NCI-H774 (cell line): ENCODE results near the gene ADAMTS13.
"Not testable (repeated sequence)": the region's sequence is repeated elsewhere in the genome, so short reads cannot be mapped to it uniquely, and the experiment has no call there.

Experiments
- DNase-seq: peaks from one replicate; lab custom pipeline; 2025; lab: John Stamatoyannopoulos, UW

Gene ADAMTS13

DNA sequence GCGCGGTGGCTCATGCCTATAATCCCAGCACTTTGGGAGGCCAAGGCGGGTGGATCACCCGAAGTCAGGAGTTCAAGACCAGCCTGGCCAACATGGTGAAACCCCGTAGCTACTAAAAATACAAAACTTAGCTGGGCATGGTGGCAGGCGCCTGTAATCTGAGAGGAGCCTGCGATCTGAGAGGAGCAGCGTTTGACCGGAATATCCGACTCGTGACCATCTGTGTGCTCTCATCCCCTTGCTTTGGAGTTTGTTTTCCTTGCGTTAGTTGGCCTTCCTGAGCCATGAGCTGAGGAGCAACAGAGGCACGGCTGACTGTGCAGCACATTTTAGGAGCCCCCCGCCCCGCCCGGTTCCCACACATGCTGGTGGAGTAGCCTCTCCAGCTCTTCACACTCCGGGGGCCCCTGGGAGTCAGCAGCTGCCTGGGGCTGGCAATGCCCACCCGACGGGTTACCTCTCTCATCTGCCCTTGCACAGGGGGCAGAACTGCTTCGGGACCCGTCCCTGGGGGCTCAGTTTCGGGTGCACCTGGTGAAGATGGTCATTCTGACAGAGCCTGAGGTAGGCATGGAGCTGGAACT is 3.0 kb downstream of the ADAMTS13 start:
- DNase-seq, result no peak

DNA sequence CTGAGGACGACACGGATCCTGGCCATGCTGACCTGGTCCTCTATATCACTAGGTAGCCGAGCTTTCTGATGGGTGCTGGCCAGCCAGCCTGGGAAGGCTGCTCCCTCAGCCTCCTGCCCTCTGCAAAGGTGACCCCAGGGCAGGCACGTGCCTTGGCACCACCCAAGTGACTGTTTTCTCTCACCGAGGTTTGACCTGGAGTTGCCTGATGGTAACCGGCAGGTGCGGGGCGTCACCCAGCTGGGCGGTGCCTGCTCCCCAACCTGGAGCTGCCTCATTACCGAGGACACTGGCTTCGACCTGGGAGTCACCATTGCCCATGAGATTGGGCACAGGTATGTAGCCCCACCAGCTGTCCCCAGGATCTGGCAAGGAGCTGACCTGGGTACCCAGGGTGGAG is 3.8 kb downstream of the ADAMTS13 start:
- peak; percentile 9 for DNase-seq

DNA sequence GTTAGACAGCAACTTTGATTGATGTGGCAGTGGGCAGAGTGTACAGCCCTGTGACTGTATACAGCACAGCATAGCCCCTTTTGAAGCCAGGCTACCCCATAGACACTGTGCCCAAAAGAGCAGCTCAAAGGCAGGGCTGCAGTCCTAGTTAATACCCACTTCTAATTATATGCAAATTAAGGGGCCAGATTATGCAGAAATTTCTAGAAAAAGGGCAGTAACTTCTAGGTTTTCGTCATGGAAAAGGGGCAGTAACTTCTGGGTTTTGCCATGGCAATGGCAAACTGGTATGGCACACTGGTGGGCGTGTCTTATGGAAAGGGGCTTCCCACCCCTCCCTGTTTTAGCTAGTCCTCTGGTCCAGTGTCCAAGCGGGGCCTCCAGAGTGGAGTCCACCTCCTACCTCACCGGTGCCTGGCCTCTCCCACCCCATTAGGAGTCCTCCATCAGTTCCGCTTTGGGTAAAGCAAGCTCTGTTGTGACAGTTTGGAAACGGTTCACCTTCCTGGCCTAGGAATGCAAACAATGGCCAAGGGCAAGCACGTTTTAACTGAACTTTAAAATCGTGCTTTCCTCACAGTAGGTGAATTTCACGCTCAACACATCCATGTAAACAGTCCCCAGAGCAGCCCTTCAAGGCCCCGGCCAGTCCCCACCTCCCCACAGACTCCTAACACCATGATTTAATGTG is 5.6 kb downstream of the ADAMTS13 start:
- no peak for DNase-seq

DNA sequence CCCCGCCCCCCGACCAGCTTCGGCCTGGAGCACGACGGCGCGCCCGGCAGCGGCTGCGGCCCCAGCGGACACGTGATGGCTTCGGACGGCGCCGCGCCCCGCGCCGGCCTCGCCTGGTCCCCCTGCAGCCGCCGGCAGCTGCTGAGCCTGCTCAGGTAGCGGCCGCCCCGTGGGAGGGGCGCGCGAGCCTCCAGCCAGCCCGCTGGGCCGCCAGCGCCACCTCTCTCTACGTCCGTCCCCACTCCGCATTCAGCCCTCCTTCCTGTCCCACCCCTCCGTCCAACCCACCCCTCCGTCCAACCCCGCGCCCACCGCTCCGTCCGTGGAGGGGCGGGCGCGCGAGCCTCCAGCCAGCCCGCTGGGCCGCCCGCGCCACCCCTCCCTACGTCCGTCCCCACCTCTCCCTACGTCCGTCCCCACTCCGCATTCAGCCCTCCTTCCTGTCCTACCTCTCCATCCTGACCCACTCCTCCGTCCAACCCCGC is 6.5 kb downstream of the ADAMTS13 start:
- DNase-seq, result peak; percentile 61

DNA sequence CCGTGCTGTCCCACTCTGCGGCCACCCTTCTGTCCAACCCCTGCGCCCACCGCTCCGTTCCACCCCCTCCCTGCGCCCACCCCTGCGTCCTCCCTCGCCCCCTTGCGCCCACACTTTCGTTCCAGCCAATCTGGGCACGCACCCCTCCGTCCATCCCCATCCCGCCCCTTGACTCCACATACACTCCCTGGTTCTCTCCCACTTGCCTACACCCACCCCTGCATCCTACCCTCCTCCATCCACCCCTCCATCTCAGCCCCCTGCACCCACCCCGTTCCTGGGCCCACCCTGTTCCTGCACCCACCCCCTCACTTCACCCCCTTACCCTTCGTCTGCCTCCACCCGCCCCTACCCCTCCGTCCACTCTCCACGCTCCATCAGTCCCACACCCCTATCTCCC is 7.0 kb downstream of the ADAMTS13 start:
- no peak for DNase-seq

DNA sequence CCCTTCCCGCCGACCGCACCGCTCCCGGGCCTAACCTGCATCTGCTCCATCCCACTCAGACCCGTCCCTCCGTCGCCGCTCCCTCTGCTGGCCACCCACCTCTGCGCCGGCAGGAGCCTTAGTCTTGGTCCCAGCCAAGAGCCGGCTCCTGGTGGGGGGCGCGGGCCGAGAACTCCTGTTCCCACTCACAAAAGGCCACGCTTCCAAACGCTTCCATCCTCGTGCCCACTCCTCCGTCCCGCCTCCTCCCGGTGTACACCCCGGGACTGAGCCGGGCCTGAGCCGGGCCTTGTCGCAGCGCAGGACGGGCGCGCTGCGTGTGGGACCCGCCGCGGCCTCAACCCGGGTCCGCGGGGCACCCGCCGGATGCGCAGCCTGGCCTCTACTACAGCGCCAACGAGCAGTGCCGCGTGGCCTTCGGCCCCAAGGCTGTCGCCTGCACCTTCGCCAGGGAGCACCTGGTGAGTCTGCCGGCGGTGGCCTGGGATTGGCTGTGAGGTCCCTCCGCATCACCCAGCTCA is 7.5 kb downstream of the ADAMTS13 start:
- DNase-seq, result no peak

DNA sequence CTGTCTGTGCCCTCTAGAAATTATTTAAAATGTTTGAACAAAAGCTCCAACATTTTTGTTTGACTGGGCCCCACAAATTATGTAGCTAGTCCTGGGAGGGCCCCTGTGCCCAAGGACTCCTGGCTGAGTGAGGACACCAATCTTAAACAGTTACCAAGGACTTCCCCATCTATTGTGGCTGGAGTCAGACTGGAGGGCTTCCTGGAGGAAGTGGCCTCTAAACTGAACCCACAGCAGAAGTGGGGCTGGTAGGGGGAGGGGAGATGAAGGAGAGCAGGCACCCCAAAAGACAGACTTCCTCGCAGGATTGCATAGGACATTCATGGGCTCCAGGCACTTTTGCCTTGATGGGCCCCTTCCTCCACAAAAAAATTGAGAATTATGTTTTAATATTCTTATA is 8.1 kb downstream of the ADAMTS13 start:
- DNase-seq, result no peak

DNA sequence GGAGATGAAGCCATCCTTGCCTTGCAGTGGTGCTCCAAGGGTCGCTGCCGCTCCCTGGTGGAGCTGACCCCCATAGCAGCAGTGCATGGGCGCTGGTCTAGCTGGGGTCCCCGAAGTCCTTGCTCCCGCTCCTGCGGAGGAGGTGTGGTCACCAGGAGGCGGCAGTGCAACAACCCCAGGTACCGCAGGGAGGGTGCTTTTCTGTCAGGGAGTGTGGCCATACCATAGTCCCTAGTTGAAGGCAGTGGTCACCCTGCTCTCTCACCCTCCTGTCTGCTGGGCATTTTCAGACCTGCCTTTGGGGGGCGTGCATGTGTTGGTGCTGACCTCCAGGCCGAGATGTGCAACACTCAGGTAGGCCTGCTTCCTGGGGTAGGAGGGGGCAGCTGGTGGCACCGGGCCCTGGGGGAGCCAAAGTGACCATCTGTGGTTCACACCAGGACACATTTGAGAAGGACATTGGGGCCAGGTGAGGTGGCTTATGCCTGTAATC is 11.2 kb downstream of the ADAMTS13 start:
- no peak for DNase-seq

DNA sequence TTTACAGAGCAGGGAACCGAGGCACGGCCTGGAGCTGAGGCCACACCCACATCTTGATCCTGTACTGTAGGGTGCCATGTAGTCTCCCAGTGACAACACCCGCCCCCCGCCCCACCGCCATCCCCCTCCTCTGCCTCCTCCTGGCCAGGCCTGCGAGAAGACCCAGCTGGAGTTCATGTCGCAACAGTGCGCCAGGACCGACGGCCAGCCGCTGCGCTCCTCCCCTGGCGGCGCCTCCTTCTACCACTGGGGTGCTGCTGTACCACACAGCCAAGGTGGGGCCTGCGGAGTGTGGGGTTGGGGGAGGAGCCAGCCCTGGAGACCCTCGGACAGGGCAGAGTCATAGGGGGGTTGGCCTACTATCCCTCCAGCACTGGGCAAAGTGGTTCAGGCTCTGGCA is 14.5 kb downstream of the ADAMTS13 start:
- no peak for DNase-seq

DNA sequence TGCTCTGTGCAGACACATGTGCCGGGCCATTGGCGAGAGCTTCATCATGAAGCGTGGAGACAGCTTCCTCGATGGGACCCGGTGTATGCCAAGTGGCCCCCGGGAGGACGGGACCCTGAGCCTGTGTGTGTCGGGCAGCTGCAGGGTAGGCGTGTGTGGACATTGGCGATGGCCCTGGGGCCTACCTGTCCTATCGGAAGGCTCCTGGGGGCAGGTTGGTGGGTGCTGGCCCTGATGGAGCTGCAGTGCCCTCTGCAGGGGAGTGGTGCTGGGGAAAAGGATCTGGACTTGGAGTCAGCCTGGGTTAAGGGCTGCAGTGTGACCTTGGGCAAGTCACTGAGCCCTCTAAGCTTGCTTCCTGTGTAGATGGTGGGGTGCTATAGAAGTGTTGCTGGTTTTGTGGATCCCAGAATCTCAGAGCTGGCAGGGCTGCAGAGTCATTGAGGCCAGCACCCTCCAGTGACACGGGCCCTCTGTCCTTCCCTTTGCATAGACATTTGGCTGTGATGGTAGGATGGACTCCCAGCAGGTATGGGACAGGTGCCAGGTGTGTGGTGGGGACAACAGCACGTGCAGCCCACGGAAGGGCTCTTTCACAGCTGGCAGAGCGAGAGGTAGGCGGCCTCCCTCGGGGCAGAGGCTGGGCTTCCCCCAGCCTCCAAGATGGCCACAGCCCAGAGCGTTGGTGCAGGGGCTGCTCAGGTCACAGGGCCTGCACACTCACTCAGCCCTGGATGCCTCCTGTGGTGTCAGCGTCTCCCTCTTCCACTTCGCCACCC is 15.8 kb downstream of the ADAMTS13 start:
- no peak for DNase-seq

DNA sequence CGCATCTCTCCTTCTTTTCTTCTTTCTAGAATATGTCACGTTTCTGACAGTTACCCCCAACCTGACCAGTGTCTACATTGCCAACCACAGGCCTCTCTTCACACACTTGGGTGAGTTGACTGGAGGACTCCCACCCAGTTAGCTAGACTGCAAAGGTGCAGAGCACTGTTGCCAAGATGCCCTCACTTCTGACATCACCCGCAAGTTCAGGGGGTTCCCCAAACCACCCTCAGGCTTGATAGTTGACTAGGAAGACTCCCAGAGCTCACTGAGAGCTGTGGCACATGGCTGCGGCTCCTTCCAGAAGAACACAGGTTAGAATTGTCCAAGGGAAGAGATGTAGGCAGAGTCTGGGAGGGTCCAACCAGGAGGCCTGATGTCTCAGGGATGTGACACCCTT is 17.2 kb downstream of the ADAMTS13 start:
- DNase-seq, result no peak

DNA sequence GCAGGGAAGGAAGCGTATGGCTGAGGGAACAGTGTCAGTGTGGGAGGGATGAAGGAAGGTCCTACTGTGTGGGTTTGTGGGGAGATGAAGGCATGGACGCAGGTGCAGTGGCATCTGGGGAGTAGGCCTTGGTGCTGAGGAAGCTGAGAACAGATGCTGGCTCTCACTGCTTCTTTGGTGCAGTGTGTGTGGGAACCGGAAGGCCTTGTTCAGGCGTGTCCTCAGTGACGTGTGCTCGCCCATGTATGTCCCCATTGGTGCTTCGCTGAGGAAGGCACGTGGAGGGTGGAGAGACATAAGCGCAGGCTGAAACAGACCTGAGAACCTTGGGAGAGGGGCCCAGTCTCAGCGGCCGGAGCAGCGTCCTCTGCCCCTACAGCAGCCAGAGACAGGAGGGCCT is 18.7 kb downstream of the ADAMTS13 start:
- DNase-seq, result no peak

DNA sequence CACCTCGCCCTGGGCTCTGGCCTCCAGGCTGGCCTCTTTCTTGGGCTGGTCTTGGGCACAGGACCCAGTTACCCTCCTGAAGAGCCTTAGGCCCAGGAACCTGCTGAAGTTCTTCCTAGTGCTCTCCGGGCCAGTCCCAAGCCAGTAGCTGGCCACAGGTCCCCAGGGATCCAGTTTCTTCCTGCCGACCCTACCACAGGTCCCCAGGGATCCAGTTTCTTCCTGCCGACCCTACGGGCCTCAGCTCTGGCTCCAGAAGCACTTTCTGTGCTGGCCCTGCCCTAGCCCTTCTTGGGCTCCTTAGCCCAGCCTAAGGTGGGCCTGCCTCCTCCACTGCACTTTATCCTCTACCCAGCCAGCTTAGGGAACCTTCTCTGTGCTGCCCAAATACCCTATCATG is 19.4 kb downstream of the ADAMTS13 start:
- DNase-seq, result no peak

DNA sequence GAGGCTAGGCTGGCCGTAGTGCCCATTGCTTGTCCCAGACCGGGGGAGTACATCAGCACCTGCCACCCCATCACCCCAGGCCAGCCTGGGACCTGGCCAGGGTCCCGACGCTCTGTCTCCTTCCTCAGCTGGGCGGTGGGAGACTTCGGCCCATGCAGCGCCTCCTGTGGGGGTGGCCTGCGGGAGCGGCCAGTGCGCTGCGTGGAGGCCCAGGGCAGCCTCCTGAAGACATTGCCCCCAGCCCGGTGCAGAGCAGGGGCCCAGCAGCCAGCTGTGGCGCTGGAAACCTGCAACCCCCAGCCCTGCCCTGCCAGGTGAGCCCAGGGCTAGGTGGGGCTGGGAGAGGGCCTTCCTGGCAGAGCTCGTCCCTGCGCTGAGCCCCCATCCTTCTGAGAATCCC is 21.1 kb downstream of the ADAMTS13 start:
- DNase-seq, result no peak

DNA sequence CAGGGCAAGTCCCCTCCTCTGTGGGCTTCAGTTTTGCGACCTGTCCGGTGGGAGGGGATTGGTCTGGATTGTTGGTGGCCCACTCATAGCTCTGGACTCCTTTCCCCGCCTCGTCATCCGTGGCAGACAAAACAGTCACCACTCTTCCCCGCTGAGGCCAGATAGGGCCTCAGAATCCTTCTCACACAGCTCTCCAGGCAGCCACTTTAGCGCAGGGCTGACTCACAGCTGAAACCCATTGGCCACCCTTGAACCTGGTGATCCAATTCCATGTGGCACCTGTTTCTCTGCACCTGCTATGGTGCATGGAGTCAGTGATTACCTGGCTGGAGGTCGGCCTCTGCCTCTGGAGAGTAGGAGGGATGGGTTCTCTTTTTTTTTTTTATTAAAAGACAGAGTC is 21.8 kb downstream of the ADAMTS13 start:
- peak; percentile 70 for DNase-seq

DNA sequence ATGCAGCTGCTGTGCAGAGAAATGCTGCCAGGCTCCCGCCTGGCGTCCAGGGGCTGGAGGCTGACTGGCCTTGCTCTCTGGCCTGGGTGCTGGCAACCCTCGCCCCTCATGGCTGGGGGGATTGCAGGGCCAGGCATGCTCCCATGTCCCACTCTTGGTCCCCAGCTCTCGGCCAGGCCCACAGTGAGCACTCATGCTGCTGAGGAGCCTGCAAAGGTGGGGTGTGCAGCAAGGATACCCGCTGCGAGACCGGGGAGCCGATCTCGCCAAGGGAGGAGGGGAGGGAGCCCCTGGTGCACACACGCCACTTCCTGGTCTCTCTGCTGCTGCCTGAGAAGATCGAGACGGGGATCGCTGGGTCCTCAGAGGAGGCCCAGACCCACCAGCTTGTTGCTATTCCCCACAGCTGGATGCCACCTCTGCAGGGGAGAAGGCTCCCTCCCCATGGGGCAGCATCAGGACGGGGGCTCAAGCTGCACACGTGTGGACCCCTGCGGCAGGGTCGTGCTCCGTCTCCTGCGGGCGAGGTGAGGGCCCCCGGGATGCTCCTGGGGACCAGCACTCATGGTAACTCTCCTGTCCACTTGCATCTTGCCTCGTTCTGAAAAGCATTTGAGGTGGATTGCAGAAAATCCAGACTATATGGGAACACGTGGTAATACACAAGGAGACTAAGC is 23.3 kb downstream of the ADAMTS13 start:
- DNase-seq, result no peak

DNA sequence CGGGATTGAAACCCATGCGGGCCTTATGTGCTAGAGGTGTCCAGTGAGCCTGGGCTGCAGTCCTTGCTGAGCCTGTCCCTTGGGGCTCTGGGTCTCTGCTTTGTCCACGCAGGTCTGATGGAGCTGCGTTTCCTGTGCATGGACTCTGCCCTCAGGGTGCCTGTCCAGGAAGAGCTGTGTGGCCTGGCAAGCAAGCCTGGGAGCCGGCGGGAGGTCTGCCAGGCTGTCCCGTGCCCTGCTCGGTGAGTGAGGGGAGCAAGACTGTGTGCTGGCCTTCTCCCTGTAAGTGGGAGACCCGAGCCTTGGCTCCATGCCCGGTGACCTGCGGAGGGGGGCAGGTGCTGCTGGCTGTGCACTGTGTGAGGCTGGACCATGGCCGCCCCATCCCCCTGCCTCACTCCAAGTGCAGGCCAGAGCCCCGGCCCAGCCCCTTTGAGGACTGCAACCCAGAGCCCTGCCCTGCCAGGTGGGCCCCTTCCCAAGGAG is 26.4 kb downstream of the ADAMTS13 start:
- no peak for DNase-seq

DNA sequence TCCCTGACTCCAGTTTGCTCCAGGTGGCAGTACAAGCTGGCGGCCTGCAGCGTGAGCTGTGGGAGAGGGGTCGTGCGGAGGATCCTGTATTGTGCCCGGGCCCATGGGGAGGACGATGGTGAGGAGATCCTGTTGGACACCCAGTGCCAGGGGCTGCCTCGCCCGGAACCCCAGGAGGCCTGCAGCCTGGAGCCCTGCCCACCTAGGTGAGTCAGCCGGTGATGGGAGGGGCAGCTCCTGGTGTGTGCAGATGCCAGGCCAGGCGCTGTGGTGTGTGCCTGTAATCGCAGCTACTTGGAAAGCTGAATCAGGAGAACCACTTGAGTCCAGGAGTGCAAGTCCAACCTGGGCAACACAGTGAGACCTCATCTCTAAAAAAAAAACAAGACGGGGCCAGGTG is 27.6 kb downstream of the ADAMTS13 start:
- DNase-seq, result no peak

DNA sequence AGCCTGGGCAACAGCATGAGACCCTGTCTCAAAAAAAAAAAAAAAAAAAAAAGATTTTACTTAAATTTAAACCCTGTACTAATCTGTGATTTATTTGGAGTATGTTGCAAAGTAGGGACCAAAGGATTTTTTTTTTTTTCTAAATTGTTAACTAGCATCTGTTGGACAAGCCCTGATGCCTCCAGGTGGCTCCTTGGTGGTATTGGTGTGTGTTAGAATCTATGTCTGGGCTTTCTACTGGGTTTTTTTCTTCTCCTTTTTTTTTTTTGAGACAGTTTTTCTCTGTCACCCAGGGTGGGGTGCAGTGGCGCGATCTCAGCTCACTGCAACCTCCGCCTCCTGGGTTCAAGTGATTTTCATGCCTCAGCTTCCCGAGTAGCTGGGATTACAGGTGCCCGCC is 29.7 kb downstream of the ADAMTS13 start:
- DNase-seq, result not testable (repeated sequence)

DNA sequence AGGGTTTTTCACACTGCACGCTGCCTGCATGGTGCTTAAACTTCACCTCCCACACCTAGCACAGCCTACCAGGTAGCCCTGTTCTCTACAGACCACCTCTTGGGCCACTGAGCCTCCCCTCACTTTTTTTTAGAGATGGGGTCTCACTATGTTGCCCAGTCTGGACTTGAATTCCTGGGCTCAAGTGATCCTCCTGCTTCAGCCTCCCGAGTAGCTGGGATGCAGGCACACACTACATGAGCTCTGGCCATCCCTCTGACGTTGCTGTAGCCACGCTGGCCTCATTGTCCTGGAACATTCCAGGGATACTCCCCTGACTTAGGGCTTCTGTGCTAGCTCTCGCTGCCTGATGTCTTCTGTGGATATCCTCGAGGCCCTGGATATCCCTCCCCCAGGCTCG is 30.4 kb downstream of the ADAMTS13 start:
- DNase-seq, result no peak

DNA sequence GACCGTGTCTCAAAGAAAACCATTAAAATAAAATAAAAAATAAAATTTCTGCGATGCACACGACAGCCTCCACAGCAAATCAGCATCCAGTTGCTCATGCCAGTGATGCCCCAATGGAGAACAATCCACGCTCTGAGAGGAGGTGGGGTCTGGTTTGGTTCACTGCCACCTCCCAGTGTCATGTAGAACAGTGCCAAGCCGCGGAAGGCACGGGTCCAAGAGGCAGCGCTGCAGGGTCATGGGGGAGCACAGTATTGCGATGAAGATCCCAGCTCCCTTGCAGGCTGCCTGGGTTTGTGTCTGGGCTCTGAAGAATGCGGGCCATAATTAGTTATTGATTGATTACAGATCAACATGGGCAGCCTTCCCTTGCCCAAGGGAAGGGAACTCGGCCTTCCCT is 31.5 kb downstream of the ADAMTS13 start:
- no peak for DNase-seq

DNA sequence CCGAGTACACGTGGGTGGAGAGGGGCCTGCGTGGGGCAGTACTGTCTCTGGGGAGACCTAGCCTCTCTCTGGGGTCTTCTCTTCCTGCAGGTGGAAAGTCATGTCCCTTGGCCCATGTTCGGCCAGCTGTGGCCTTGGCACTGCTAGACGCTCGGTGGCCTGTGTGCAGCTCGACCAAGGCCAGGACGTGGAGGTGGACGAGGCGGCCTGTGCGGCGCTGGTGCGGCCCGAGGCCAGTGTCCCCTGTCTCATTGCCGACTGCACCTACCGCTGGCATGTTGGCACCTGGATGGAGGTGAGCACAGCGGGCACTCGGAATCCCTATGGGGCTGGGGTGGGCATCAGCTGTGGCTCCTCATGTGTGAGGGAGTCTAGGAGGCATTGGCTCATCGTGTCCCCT is 32.2 kb downstream of the ADAMTS13 start:
- no peak for DNase-seq
